Activated naive CD8-positive, alpha-beta T cell treated with anti-CD3 and anti-CD28 coated beads for 36 hours (primary cell): ENCODE data around the gene TVP23C. TPM values are rescaled to one million over a fixed set of nuclear protein-coding genes. Genes with fewer than 3 reads are reported as not detected.
"Not testable (repeated sequence)": the region's sequence is repeated elsewhere in the genome, so short reads cannot be mapped to it uniquely, and the experiment has no call there.

Experiments used
- DNase-seq: peaks from one replicate; pipeline ENCODE4 v3.0.0; 2021
- H3K27ac Mint-ChIP-seq: one replicate; pipeline ENCODE4 v1.8.0; 2022; ENCODE audit warnings: mild to moderate bottlenecking, moderate library complexity, mixed read lengths
- H3K27me3 Mint-ChIP-seq: one replicate; pipeline ENCODE4 v1.8.0; 2022; ENCODE audit warnings: mild to moderate bottlenecking, mixed read lengths
- H3K36me3 Mint-ChIP-seq: one replicate; pipeline ENCODE4 v1.8.0; 2021; ENCODE audit warnings: mild to moderate bottlenecking, mixed read lengths
- H3K4me1 Mint-ChIP-seq: one replicate; pipeline ENCODE4 v1.8.0; 2021; ENCODE audit warnings: mixed read lengths
- H3K4me3 Mint-ChIP-seq: one replicate; pipeline ENCODE4 v1.8.0; 2022; ENCODE audit warnings: mild to moderate bottlenecking, moderate library complexity, mixed read lengths
- H3K9me3 Mint-ChIP-seq: one replicate; pipeline ENCODE4 v1.8.0; 2022; ENCODE audit warnings: mixed read lengths
- total RNA-seq, 2 experiments: library from RNA; stranded (reverse); gene quantifications; one replicate each; pipeline ENCODE4 v1.2.3, GENCODE V29; 2021

The TVP23C gene
- total RNA-seq, 2 experiments from 2014 or later, result 9.2 to 10.2 TPM

DNA sequence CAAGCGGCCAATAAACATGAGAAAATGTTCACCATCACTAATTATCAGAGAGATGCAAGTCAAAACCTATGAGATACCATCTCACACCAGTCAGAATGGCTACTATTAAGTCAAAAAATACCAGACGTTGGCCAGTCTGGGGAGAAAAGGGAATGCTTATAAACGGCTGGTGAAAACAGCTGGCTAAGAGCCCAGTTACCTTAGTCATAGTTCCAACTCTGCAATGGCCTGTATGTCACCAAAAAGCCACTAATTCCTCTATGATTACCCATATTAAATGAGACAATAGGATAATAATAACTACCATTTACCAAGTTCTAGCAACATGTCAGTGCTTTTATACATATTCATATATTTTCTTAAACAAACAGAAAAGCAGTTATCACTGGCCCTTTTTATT is 52.9 kb downstream of the TVP23C start:
- Mint-ChIP-seq H3K4me1 (no peaks in the 10 kb centered on the region), H3K27me3 (no peaks in the 10 kb centered on the region), H3K4me3 (no peak overlapping the region), H3K9me3 (no peaks in the 10 kb centered on the region), H3K27ac (no peak overlapping the region), H3K36me3 (peaks cover 12% of the 10 kb centered on the region)
- no peak for DNase-seq

GRCh38 chr17:15509095-15509494 is 54.2 kb downstream of the TVP23C start:
- Mint-ChIP-seq H3K36me3 (peaks cover 9% of the 10 kb centered on the region), H3K27me3 (no peaks in the 10 kb centered on the region), H3K9me3 (no peaks in the 10 kb centered on the region), H3K4me1 (no peaks in the 10 kb centered on the region), H3K27ac (no peak overlapping the region), H3K4me3 (no peak overlapping the region)
- DNase-seq, result no peak

DNA sequence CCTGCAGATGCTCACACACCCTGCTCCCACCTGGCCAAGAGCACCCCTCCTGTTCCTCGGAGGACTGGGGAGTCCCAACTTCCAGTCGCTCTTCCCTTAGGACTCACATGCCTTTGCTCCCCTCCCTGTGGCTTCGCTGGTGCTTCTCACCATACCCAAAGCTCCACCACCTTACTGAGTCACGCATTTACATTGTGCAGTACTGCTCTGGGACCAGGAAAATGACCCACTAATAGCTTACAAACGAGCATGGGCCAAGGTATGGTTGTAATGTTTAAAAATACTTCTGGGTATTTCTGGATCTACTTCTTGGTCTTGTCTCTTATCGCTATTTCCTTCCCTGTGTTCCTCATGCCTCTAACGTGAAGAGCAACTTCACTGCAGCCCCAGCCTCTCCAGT is 54.8 kb downstream of the TVP23C start:
- H3K4me1 Mint-ChIP-seq, result no peaks in the 10 kb centered on the region
- no peaks in the 10 kb centered on the region for H3K9me3 Mint-ChIP-seq
- H3K27ac Mint-ChIP-seq, result no peak overlapping the region
- no peaks in the 10 kb centered on the region for H3K27me3 Mint-ChIP-seq
- H3K4me3 Mint-ChIP-seq, result no peak overlapping the region
- H3K36me3 Mint-ChIP-seq, result peaks cover 9% of the 10 kb centered on the region
- no peak for DNase-seq

GRCh38 chr17:15507896-15508295 is 55.4 kb downstream of the TVP23C start:
- H3K27ac Mint-ChIP-seq, result no peak overlapping the region
- H3K36me3 Mint-ChIP-seq, result peaks cover 9% of the 10 kb centered on the region
- no peaks in the 10 kb centered on the region for H3K9me3 Mint-ChIP-seq
- DNase-seq, result no peak
- H3K27me3 Mint-ChIP-seq, result no peaks in the 10 kb centered on the region
- peaks cover 1% of the 10 kb centered on the region for H3K4me1 Mint-ChIP-seq
- H3K4me3 Mint-ChIP-seq, result no peak overlapping the region

DNA sequence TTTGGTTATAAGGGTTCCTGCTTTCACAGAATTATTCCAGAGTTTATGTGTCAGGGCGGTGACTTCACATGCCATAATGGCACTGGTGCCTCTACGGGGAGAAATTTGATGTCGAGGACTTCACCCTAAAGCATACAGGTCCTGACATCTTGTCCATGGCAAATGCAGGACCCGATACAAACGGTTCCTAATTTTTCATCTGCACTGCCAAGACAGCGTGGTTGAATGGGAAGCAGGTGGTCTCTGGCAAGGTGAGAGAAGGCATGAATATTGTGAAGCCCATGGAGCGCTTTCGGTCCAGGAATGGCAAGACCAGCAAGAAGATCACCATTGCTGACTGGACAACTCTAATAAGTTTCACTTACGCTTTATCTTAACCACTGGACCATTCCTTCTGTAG is 56.3 kb downstream of the TVP23C start:
- no peaks in the 10 kb centered on the region for H3K27me3 Mint-ChIP-seq
- no peak for DNase-seq
- H3K27ac Mint-ChIP-seq, result no peak overlapping the region
- no peak overlapping the region for H3K4me3 Mint-ChIP-seq
- peaks cover 5% of the 10 kb centered on the region for H3K4me1 Mint-ChIP-seq
- H3K36me3 Mint-ChIP-seq, result peaks cover 12% of the 10 kb centered on the region
- no peaks in the 10 kb centered on the region for H3K9me3 Mint-ChIP-seq

DNA sequence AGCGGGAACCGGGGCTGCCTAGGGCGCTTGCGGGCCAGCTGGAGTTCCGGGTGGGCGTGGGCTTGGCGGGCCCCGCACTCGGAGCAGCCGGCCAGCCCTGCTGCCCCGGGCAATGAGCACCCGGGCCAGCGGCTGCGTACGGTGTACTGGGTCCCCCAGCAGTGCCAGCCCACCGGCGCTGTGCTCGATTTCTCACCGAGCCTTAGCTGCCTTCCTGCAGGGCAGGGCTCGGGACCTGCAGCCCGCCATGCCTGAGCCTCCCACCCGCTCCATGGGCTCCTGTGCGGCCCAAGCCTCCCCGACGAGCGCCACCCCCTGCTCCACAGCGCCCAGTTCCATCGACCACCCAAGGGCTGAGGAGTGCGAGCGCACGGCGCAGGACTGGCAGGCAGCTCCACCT is 57.6 kb downstream of the TVP23C start:
- not testable (repeated sequence) for DNase-seq, H3K9me3 Mint-ChIP-seq, H3K4me3 Mint-ChIP-seq, H3K27ac Mint-ChIP-seq, H3K27me3 Mint-ChIP-seq, H3K4me1 Mint-ChIP-seq
- peaks cover 12% of the 10 kb centered on the region for H3K36me3 Mint-ChIP-seq

GRCh38 chr17:15503731-15504130 is 59.6 kb downstream of the TVP23C start:
- H3K27me3 Mint-ChIP-seq, result no peaks in the 10 kb centered on the region
- DNase-seq, result no peak
- H3K36me3 Mint-ChIP-seq, result peaks cover 9% of the 10 kb centered on the region

GRCh38 chr17:15502369-15503112 is 60.7 kb downstream of the TVP23C start:
- H3K4me1 Mint-ChIP-seq, result peaks cover 5% of the 10 kb centered on the region
- H3K27ac Mint-ChIP-seq, result peak overlapping the region; percentile 50
- no peaks in the 10 kb centered on the region for H3K9me3 Mint-ChIP-seq
- DNase-seq, result peak; percentile 75
- peaks cover 9% of the 10 kb centered on the region for H3K36me3 Mint-ChIP-seq
- no peaks in the 10 kb centered on the region for H3K27me3 Mint-ChIP-seq
- H3K4me3 Mint-ChIP-seq, result peak overlapping the region; percentile 35

More at GRCh38 chr17:15503731-15504130, 59.6 kb downstream of the TVP23C start:
- Mint-ChIP-seq H3K4me1 (peaks cover 5% of the 10 kb centered on the region), H3K4me3 (no peak overlapping the region), H3K9me3 (no peaks in the 10 kb centered on the region), H3K27ac (no peak overlapping the region)

DNA sequence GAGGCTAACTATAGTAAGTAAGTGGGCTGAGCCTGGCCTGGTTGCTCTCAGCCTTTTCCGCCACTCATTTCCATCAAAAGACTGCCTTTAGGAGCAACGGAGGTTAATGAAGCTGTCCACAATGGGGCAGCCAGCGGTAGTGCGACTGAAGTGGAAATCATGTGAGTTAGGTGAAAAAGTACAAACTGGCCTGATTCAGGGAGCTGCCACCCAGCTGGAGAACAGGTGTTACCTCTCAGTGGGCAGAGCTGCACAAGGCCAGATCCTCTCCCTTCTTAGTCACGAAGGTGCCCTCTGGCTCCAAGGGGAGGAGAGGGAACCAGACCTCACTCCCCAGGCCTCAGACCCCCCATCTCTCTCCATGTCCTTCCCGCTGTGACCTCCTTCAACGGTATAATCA is 61.5 kb downstream of the TVP23C start:
- no peaks in the 10 kb centered on the region for H3K9me3 Mint-ChIP-seq
- H3K36me3 Mint-ChIP-seq, result peaks cover 9% of the 10 kb centered on the region
- no peak for DNase-seq
- H3K4me1 Mint-ChIP-seq, result peaks cover 5% of the 10 kb centered on the region
- H3K27ac Mint-ChIP-seq, result no peak overlapping the region
- no peaks in the 10 kb centered on the region for H3K27me3 Mint-ChIP-seq
- H3K4me3 Mint-ChIP-seq, result no peak overlapping the region

DNA sequence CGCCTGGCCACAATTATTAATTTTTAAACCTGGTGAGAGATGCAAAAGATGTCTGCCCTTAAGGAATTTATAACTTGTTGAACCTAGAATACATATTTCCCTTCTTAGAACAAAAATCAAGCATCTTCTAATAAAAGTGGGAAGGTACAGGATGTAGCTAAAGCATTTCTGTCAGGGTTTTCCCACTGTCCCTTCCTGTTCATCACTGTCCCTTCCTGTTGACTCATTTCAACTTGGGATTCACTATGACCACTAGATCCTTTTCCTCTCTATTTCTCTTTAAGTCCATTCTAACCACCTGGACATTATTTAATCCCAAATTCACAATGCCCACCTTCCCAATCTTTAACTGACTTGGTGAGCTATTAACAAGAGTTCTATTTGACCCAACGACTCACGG is 62.0 kb downstream of the TVP23C start:
- no peak overlapping the region for H3K27ac Mint-ChIP-seq

DNA sequence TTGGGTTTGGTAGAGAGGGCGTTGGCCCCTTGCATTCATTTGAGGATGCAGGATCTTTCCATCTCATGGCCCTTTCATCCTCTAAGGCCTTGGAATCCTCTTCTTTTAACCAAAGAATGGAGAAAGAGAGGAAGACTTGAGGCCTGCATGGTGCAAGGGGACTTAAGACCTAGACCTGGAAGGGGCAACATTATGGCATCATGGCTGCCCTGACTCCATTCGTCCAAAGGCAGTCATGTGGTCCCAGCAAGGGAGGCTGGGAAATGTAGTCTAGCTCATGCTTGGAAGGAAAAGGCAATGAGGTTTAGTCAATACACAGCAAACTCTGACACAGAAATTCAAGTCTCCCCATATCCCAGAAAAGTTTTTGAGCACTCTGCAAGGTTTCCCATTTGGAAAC is 65.2 kb downstream of the TVP23C start:
- Mint-ChIP-seq H3K36me3 (peaks cover 2% of the 10 kb centered on the region), H3K27ac (no peak overlapping the region), H3K4me3 (no peak overlapping the region), H3K27me3 (no peaks in the 10 kb centered on the region), H3K9me3 (no peaks in the 10 kb centered on the region), H3K4me1 (peaks cover 5% of the 10 kb centered on the region)
- no peak for DNase-seq

More for the DNA sequence above, 62.0 kb downstream of the TVP23C start:
- DNase-seq, result no peak
- H3K9me3 Mint-ChIP-seq, result no peaks in the 10 kb centered on the region
- H3K4me3 Mint-ChIP-seq, result no peak overlapping the region
- peaks cover 5% of the 10 kb centered on the region for H3K4me1 Mint-ChIP-seq
- H3K27me3 Mint-ChIP-seq, result no peaks in the 10 kb centered on the region
- H3K36me3 Mint-ChIP-seq, result peaks cover 4% of the 10 kb centered on the region

- no peaks in the 10 kb centered on the region for H3K27me3 Mint-ChIP-seq
- no peaks in the 10 kb centered on the region for H3K4me1 Mint-ChIP-seq
- H3K27ac Mint-ChIP-seq, result no peak overlapping the region
- no peak for DNase-seq
- H3K4me3 Mint-ChIP-seq, result no peak overlapping the region
- no peaks in the 10 kb centered on the region for H3K36me3 Mint-ChIP-seq
- no peaks in the 10 kb centered on the region for H3K9me3 Mint-ChIP-seq
Measured at GRCh38 chr17:15496735-15497670, 66.3 kb downstream of the TVP23C start.

DNA sequence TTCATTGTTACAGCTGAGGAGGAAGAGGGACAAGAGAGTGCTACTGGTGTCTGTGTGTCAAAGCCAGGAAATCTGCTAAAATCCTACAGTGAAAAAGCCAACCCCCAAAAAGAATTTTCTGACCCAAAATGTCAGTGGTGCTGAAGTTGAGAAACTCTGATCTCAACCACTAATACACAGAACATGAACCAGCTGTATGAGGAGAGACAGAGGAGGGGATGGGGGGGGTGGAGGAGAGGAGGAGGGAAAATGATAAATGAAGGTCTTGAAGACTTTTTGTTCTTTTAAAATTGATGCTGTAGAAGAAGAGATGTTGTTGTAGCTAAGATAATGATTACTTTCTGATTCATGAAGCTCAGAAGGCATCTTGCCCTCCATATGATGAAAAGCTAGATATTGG is 68.5 kb downstream of the TVP23C start:
- Mint-ChIP-seq H3K4me3 (no peak overlapping the region), H3K27me3 (no peaks in the 10 kb centered on the region), H3K4me1 (no peaks in the 10 kb centered on the region), H3K27ac (no peak overlapping the region), H3K9me3 (no peaks in the 10 kb centered on the region), H3K36me3 (no peaks in the 10 kb centered on the region)
- DNase-seq, result no peak

DNA sequence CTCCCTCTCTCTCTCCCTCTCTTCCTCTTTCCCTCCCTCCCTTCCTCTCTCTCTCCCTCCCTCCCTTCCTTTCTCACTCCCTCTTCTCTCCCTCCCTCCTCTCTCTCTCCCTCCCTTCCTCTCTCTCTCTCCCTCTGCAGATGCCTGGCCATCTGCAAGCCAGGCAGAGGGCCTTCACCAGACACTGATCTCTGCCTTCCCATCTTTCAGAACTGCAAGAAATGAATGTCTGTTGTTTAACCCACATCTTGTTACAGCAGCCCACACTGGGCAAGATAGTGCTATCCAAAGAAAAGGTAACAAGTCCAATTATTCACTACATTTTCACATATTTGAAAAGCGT is 69.6 kb downstream of the TVP23C start:
- H3K27me3 Mint-ChIP-seq, result no peaks in the 10 kb centered on the region
- no peak overlapping the region for H3K27ac Mint-ChIP-seq
- H3K36me3 Mint-ChIP-seq, result no peaks in the 10 kb centered on the region
- no peaks in the 10 kb centered on the region for H3K9me3 Mint-ChIP-seq
- no peak for DNase-seq
- H3K4me1 Mint-ChIP-seq, result no peaks in the 10 kb centered on the region
- H3K4me3 Mint-ChIP-seq, result no peak overlapping the region

DNA sequence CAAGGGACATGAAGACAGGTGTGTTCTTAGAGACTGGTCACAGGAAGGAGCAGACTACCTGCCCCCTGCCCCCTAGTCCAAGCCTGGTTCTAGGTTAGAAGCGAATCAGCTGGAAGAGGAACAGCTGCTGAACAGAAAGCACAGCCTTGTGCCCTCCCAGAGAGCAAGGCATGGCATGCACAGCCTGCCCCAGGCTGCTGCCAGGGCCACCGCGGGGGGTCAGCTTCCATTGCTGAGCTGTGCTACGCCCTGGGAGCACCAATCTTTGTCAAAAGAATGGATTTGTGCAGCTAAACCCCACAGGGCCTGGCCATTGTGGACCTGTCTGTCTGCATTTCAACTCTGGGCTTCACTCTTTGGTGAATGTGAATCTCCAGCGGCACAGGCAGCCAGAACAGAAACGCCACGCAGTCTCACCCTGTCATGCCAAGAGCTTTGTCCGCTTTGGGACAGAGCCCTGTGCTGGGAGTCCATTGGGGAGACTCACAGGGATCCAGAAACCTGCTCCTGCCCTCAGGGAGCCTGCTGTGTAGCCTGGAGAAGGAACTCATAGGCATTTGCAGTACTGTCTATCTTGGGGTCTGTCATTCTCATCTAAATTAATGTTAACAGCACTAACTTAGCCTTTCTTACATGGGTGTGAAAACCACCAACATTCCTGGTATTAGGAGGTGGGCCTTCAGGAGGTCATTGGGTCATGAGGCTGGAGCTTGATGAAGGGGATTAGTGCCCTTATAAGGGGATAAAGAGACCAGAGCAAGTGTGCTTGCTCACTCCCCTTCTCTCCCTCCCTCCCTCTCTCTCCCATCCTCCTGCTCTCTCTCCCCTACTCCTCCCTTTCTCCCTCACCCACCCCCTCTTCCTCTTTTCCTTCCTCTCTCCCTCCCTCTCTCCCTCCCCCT is 70.2 kb downstream of the TVP23C start:
- Mint-ChIP-seq H3K27me3 (no peaks in the 10 kb centered on the region), H3K4me1 (no peaks in the 10 kb centered on the region), H3K36me3 (peaks cover 2% of the 10 kb centered on the region), H3K4me3 (no peak overlapping the region), H3K9me3 (no peaks in the 10 kb centered on the region), H3K27ac (no peak overlapping the region)
- DNase-seq, result no peak
